DND-41 (cell line): ENCODE measurements around the gene GPRC5A.
A peak's percentile ranks its signal among the peaks of the same experiment; 100 is the strongest.

Experiments used
- CTCF ChIP-seq: IDR thresholded peaks from 2 replicates; pipeline ENCODE4 v1.5.1; 2012; ENCODE audit warnings: borderline replicate concordance, low read length, moderate library complexity, mild to moderate bottlenecking; ENCODE audit not compliant: poor library complexity, severe bottlenecking; ENCODE audit errors: extremely low read depth
- EZH2 ChIP-seq: IDR thresholded peaks from 3 replicates; pipeline ENCODE4 v1.6.1; 2012; ENCODE audit warnings: borderline replicate concordance, low read depth, mild to moderate bottlenecking, moderate library complexity, low read length, inconsistent platforms; ENCODE audit not compliant: severe bottlenecking

GRCh38 chr12:12916135-12916944, 25.0 kb downstream of the GPRC5A start:
- peak; percentile 98 for TF ChIP-seq CTCF
- no peak for TF ChIP-seq EZH2
